GM12878 (cell line): ENCODE measurements around the gene CYB5D1. TPM values are rescaled to one million over a fixed set of nuclear protein-coding genes. Genes with fewer than 3 reads are reported as not detected.

Experiments
- ATAC-seq: fragments of 200-7000 bp; cut with Tn5 transposase; 3 replicates; pipeline ENCODE4 v1.9.1; 2020; ENCODE audit warnings: mild to moderate bottlenecking, moderate library complexity
- BruUV-seq: library from RNA; stranded (reverse); fragments of 400-500 nt; replicated peaks from 2 replicates; lab custom pipeline; 2021; lab: Mats Ljungman, UMichigan
- CTCF ChIA-PET: fragments of 300-600 bp; sonication (Branson Sonifier 250); formaldehyde crosslinking; extraction: SDS; loops from one replicate; lab custom pipeline; 2021; ENCODE audit warnings: inconsistent platforms; lab: Yijun Ruan, JAX
- POLR2A ChIA-PET: fragments of 350-600 bp; formaldehyde crosslinking; extraction: SDS; loops from one replicate; lab custom pipeline; 2021; ENCODE audit warnings: inconsistent platforms; lab: Charles Lee
- RAD21 ChIA-PET: fragments of 300-600 bp; sonication (Branson Sonifier 250); formaldehyde crosslinking; loops from one replicate; lab custom pipeline; 2023; ENCODE audit warnings: antibody characterized with exemption; ENCODE audit not compliant: unreplicated experiment; lab: Charles Lee
- SMC1A ChIA-PET: fragments of 300-600 bp; sonication (Branson Sonifier 250); formaldehyde crosslinking; loops from one replicate; lab custom pipeline; 2023; ENCODE audit not compliant: unreplicated experiment, uncharacterized antibody; lab: Charles Lee
- DNase-seq: peaks from one replicate; pipeline ENCODE4 v3.0.0-alpha.2; 2011; ENCODE audit warnings: low read depth, low spot score
- FAIRE-seq: peaks from 3 replicates; lab custom pipeline; 2011; peaks lifted over from hg19 to GRCh38; lab: Jason Lieb, UNC
- H2AFZ ChIP-seq: 2 replicates; pipeline ENCODE4 v1.6.0; 2011; ENCODE audit warnings: low read depth, low read length, control low read depth; ENCODE audit not compliant: control insufficient read depth
- H3K27ac ChIP-seq: 2 replicates; pipeline ENCODE4 v1.5.1; 2011; ENCODE audit warnings: control low read depth; ENCODE audit not compliant: control insufficient read depth, insufficient read depth
- H3K27me3 ChIP-seq, 2 experiments: replicated peaks in 1 of 2; 2 replicates each; pipeline versions ENCODE4 v1.6.0 to v1.6.1; 2011; ENCODE audit warnings: low read length in 1 of 2; ENCODE audit not compliant: control insufficient read depth in 2 of 2, insufficient read depth in 2 of 2
- H3K36me3 ChIP-seq, 2 experiments: 2 replicates each; pipeline ENCODE4 v1.5.1; 2011; ENCODE audit warnings: low read length in 1 of 2; ENCODE audit not compliant: control insufficient read depth in 2 of 2, insufficient read depth in 2 of 2
- H3K4me1 ChIP-seq: 2 replicates; pipeline ENCODE4 v1.6.1; 2011; ENCODE audit warnings: mild to moderate bottlenecking, low read length, moderate library complexity, mixed read lengths; ENCODE audit not compliant: control insufficient read depth, insufficient read depth
- H3K4me2 ChIP-seq: 2 replicates; pipeline ENCODE4 v1.6.0; 2011; ENCODE audit warnings: control low read depth; ENCODE audit not compliant: control insufficient read depth, insufficient read depth
- H3K4me3 ChIP-seq: fragments of 200-600 bp; sonication (generic); 2 replicates; pipeline ENCODE4 v1.5.1; 2016
- H3K79me2 ChIP-seq: 2 replicates; pipeline ENCODE4 v1.6.0; 2011; ENCODE audit warnings: low read length; ENCODE audit not compliant: control insufficient read depth, insufficient read depth
- H3K9ac ChIP-seq: 2 replicates; pipeline ENCODE4 v1.8.0; 2011; ENCODE audit warnings: low read length, control low read depth, mixed read lengths; ENCODE audit not compliant: control insufficient read depth, insufficient read depth
- H3K9me3 ChIP-seq: replicated peaks from 3 replicates; pipeline ENCODE4 v1.5.1; 2011; ENCODE audit warnings: mild to moderate bottlenecking, low read length; ENCODE audit not compliant: control insufficient read depth, insufficient read depth
- H4K20me1 ChIP-seq: 2 replicates; pipeline ENCODE4 v1.6.0; 2011; ENCODE audit not compliant: control insufficient read depth, insufficient read depth
- BRCA1 ChIP-seq: IDR thresholded peaks from 2 replicates; pipeline ENCODE4 v1.6.1; 2011; ENCODE audit warnings: low read depth, low read length, improper control_type of control experiment
- CEBPB ChIP-seq, 2 experiments: fragments of 150-350 bp in 1 of 2; IDR thresholded peaks; 2 replicates each; pipeline ENCODE4 v1.6.1; 2012 to 2014; ENCODE audit warnings: low read depth in 2 of 2, low read length in 2 of 2, borderline replicate concordance in 1 of 2, inconsistent platforms in 1 of 2
- HDGF ChIP-seq: fragments of 450-650 bp; IDR thresholded peaks from 2 replicates; pipeline ENCODE4 v1.6.1; 2016; ENCODE audit warnings: antibody characterized with exemption
- KAT2A ChIP-seq: conservative IDR thresholded peaks from 2 replicates; pipeline ENCODE4 v1.6.1; 2011; ENCODE audit warnings: low read depth, low read length; ENCODE audit not compliant: control insufficient read depth
- PAX5 ChIP-seq: IDR thresholded peaks from 2 replicates; pipeline ENCODE4 v1.6.1; 2011; ENCODE audit warnings: low read depth, low read length, borderline replicate concordance
- ZZZ3 ChIP-seq: IDR thresholded peaks from 2 replicates; pipeline ENCODE4 v1.6.1; 2011; ENCODE audit warnings: low read depth; ENCODE audit not compliant: control insufficient read depth, insufficient read length
- WGBS: methylation state at CpG from one replicate; pipeline ENCODE4 v1.1.6; 2016; ENCODE audit warnings: low lambda C conversion rate; ENCODE audit not compliant: insufficient replicate concordance, insufficient coverage; ENCODE audit errors: missing lambda C conversion rate; 5-methylcytosine and 5-hydroxymethylcytosine counted together
- in situ Hi-C: fragments of 300-500 bp; cut with MboI; formaldehyde crosslinking; loops from 9 replicates; pipeline ENCODE4 v1.14.3; 2018; ENCODE audit warnings: mixed read lengths
- intact Hi-C: fragments of 100-400 bp; cut with micrococcal nuclease; formaldehyde crosslinking; loops from one replicate; pipeline ENCODE4 v1.14.2; 2022; ENCODE audit not compliant: unreplicated experiment
- polyA plus RNA-seq, 11 experiments: library from polyadenylated mRNA; depleted of rRNA in 4 of 11; unstranded in 6 of 11; stranded (reverse) in 5 of 11; fragments of >200 nt; fragmentation: Nextera tagmentation in 4 of 11; fragmentation: Illumina TruSeq in 1 of 11; extraction: Ambion mirVana in 4 of 11; extraction: Trizol in 1 of 11; gene quantifications; 1 replicate in 1 of 11; 2 replicates in 10 of 11; pipeline versions ENCODE4 v1.2.1 to v1.2.3, GENCODE V29; 2011 to 2016; ENCODE audit warnings: inconsistent platforms in 2 of 11, missing spikeins in 2 of 11, low read depth in 1 of 11
- total RNA-seq, 4 experiments: library from RNA; depleted of rRNA in 3 of 4; stranded (reverse); fragments of >200 nt in 3 of 4; fragmentation: Illumina TruSeq in 1 of 4; extraction: Trizol in 1 of 4; gene quantifications; 2 replicates each; pipeline versions ENCODE4 v1.2.1 to v1.2.3, GENCODE V29; 2013 to 2021
- TF ChIP-seq, protein P1 (sequence below): fragments of 450-650 bp; IDR thresholded peaks from 2 replicates; pipeline ENCODE4 v1.6.1; 2018; ENCODE audit warnings: borderline replicate concordance, mild to moderate bottlenecking; ENCODE audit not compliant: partially characterized antibody
- TF ChIP-seq, protein P2 (sequence below): IDR thresholded peaks from 2 replicates; pipeline ENCODE4 v1.6.1; 2012; ENCODE audit warnings: low read length, inconsistent platforms
- TF ChIP-seq, protein P3 (sequence below): IDR thresholded peaks from 2 replicates; pipeline ENCODE4 v1.6.1; 2012; ENCODE audit warnings: low read depth, low read length, improper control_type of control experiment

CYB5D1 gene
- total and polyA plus RNA-seq, 10 of the 15 experiments (the other 5 are each of a cell fraction or from before 2014, with no cell fraction given), result 1.6 to 8.7 (median 6.4) TPM

DNA sequence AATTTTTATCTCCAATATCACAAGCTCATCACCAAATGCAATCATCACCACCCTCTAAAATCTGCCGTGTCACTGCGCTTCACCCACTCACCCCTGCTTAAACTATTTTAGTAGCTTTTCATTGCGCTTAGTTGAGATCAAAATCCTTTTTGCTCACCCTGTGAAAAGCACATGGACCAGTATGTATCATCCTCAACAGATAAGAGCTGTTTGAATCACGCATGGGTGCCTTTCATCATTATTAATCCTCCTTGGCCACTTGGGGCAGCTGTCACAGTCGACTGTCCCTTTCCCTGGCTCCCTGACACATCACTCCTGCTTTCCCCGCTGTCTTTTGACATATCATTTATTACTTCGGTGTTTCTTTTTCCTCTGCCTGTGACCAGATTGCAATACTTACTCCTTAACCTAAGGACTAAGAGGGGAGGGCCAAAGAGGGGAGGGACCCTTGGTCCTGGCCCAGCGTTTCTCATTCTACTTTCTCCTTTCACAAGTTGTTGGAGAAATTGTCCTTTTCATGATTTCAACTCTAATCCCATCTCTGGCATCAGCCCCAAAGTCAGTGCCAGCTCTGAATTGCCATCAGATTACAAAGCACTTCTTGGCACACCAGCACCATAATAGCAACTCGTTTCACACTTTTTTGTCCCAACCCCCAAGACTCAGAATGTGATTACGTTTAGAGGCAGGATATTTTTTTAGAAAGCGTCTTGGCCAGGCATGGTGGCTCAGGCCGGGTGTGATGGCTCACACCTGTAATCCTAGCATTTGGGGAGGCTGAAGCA, 32.4 kb upstream of the CYB5D1 start:
- H3K9me3 ChIP-seq, result no peaks in the 10 kb centered on the region
- H4K20me1 ChIP-seq, result no peaks in the 10 kb centered on the region
- no peak overlapping the region for H3K4me2 ChIP-seq
- H3K4me3 ChIP-seq, result no peak overlapping the region
- CTCF ChIA-PET, result interaction anchor here (0.6 to 4.6 kb wide), 13 partner anchors 8 to 1247 kb away, joined by 3 to 39 read pairs (median 4); partner anchors contain the start of genes CYB5D1, KDM6B, NAA38 and RNF227
- SMC1A ChIA-PET, result interaction anchor here (0.7 to 2.2 kb wide), 11 partner anchors 8 to 235 kb away, joined by 3 to 7 read pairs (median 4); partner anchors contain the start of gene KDM6B
- no peak overlapping the region for H2AFZ ChIP-seq
- H3K79me2 ChIP-seq, result no peaks in the 10 kb centered on the region
- intact Hi-C loops, result loop anchor here (10.0 kb wide), 1 partner anchor 81 kb away; no protein-coding TSS in a partner anchor
- 0 out of 3 replicates have a peak, but pooled peaks have one; percentile 28 for ATAC-seq
- TF ChIP-seq CEBPB (IDR thresholded peaks at IDR 0.05; ENCODE audit: borderline replicate concordance in 1 of 2, low read depth in 2 of 2, low read length in 2 of 2), result no peak
- 0 out of 2 replicates have a peak, but pooled peaks have one; percentile 29 for TF ChIP-seq PAX5
- no peaks in the 10 kb centered on the region; a peak in 1 of 4 replicates for H3K27me3 ChIP-seq
- no peaks in the 10 kb centered on the region for H3K36me3 ChIP-seq
- no peaks in the 10 kb centered on the region for H3K4me1 ChIP-seq
- POLR2A ChIA-PET, result interaction anchor here (1.1 kb wide), 1 partner anchor 8 kb away, joined by 4 read pairs; no protein-coding TSS in a partner anchor
- in situ Hi-C loops, result no loop called here
- 37% methylated on average over 12 of the region's 12 CpGs for WGBS
- no TSS peak for BruUV-seq
- no peak overlapping the region for H3K27ac ChIP-seq
- FAIRE-seq, result no peak
- RAD21 ChIA-PET, result interaction anchor here (1.0 to 1.5 kb wide), 7 partner anchors 8 to 163 kb away, joined by 3 to 6 read pairs (median 5); partner anchors contain the start of genes KDM6B and NAA38
- H3K9ac ChIP-seq, result no peak overlapping the region
- no peak for DNase-seq

DNA sequence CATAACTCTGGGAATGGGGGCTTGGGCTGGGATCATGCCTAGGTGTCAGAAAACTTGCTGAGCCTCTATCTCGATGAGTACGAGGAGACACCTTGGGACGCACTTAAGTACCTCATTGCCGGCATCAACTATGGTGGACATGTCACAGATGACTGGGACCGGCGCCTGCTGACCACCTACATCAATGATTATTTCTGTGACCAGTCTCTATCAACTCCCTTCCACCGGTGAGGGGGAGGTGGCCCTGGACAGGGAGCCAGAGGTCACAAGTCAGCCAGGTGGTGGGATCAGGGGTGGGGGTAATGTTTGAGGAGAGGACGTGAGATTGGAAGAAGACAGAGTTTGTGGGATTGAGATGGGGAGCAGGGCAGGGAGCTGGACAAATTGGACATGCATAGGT, 27.2 kb upstream of the CYB5D1 start:
- no peak for DNase-seq
- Histone ChIP-seq H3K4me1 (no peaks in the 10 kb centered on the region; the same call in 1 of the 2 replicates), H3K4me2 (no peak overlapping the region), H3K27ac (no peak overlapping the region), H4K20me1 (no peaks in the 10 kb centered on the region), H3K9ac (no peak overlapping the region), H3K27me3 (peaks cover 0 to 1% of the 10 kb centered on the region in 2 experiments; a peak in 1 of 4 replicates), H3K36me3 (no peaks in the 10 kb centered on the region), H3K9me3 (no peaks in the 10 kb centered on the region), H3K79me2 (no peaks in the 10 kb centered on the region), H2AFZ (no peak overlapping the region), H3K4me3 (no peak overlapping the region)
- SMC1A ChIA-PET, result interaction anchor here (1.0 kb wide), 1 partner anchor 20 kb away, joined by 4 read pairs; no protein-coding TSS in a partner anchor
- RAD21 ChIA-PET, result interaction anchor here (1.3 kb wide), 1 partner anchor 21 kb away, joined by 3 read pairs; no protein-coding TSS in a partner anchor
- no peak for FAIRE-seq
- CTCF ChIA-PET, result interaction anchor here (0.9 to 5.7 kb wide), 2 partner anchors 10 to 21 kb away, joined by 3 to 47 read pairs; no protein-coding TSS in a partner anchor
- intact Hi-C loops (no loop called here), in situ Hi-C loops (no loop called here)
- no TSS peak for BruUV-seq
- ATAC-seq, result no peak
- 42% methylated on average over 8 of the region's 8 CpGs for WGBS
- POLR2A ChIA-PET, result no interaction called here
- no peak for TF ChIP-seq BRCA1
- TF ChIP-seq KAT2A, result no peak
- TF ChIP-seq, protein P1, sequence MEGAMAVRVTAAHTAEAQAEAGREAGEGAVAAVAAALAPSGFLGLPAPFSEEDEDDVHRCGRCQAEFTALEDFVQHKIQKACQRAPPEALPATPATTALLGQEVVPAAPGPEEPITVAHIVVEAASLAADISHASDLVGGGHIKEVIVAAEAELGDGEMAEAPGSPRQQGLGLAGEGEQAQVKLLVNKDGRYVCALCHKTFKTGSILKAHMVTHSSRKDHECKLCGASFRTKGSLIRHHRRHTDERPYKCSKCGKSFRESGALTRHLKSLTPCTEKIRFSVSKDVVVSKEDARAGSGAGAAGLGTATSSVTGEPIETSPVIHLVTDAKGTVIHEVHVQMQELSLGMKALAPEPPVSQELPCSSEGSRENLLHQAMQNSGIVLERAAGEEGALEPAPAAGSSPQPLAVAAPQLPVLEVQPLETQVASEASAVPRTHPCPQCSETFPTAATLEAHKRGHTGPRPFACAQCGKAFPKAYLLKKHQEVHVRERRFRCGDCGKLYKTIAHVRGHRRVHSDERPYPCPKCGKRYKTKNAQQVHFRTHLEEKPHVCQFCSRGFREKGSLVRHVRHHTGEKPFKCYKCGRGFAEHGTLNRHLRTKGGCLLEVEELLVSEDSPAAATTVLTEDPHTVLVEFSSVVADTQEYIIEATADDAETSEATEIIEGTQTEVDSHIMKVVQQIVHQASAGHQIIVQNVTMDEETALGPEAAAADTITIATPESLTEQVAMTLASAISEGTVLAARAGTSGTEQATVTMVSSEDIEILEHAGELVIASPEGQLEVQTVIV, result no peak
- no peak for TF ChIP-seq ZZZ3
- TF ChIP-seq, protein P2, sequence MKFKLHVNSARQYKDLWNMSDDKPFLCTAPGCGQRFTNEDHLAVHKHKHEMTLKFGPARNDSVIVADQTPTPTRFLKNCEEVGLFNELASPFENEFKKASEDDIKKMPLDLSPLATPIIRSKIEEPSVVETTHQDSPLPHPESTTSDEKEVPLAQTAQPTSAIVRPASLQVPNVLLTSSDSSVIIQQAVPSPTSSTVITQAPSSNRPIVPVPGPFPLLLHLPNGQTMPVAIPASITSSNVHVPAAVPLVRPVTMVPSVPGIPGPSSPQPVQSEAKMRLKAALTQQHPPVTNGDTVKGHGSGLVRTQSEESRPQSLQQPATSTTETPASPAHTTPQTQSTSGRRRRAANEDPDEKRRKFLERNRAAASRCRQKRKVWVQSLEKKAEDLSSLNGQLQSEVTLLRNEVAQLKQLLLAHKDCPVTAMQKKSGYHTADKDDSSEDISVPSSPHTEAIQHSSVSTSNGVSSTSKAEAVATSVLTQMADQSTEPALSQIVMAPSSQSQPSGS, result no peak
- TF ChIP-seq, protein P3, sequence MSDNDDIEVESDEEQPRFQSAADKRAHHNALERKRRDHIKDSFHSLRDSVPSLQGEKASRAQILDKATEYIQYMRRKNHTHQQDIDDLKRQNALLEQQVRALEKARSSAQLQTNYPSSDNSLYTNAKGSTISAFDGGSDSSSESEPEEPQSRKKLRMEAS, result no peak
- TF ChIP-seq CEBPB (IDR thresholded peaks at IDR 0.05; ENCODE audit: borderline replicate concordance in 1 of 2, low read depth in 2 of 2, low read length in 2 of 2), result no peak
- no peak for TF ChIP-seq HDGF
